T-helper 1 cell (primary cell): ENCODE measurements around the gene NAA38.

Experiments used
- DNase-seq, 5 donors: peaks; one replicate each; pipeline ENCODE4 v3.0.0-alpha.2; 2012 to 2020

NAA38 gene

GRCh38 chr17:7852262-7852670 is 5.1 kb downstream of the NAA38 start:
- DNase-seq: no peak

- DNase-seq: peak; percentile 92 to 97 (median 94)
Observed at GRCh38 chr17:7851438-7852261, 5.7 kb downstream of the NAA38 start.

- DNase-seq: no peak
Observed at GRCh38 chr17:7850701-7851437, 6.5 kb downstream of the NAA38 start.

- no peak for DNase-seq
Observed at GRCh38 chr17:7849751-7850504, 7.4 kb downstream of the NAA38 start.

- DNase-seq: no peak
Observed at GRCh38 chr17:7849130-7849750, 8.1 kb downstream of the NAA38 start.

GRCh38 chr17:7848739-7849129 is 8.6 kb downstream of the NAA38 start:
- DNase-seq: no peak

GRCh38 chr17:7848131-7848579 is 9.2 kb downstream of the NAA38 start:
- DNase-seq: no peak

GRCh38 chr17:7846765-7847661 is 10.3 kb downstream of the NAA38 start:
- DNase-seq: no peak

GRCh38 chr17:7846063-7846735 is 11.2 kb downstream of the NAA38 start:
- DNase-seq: no peak

- DNase-seq: no peak
Observed at GRCh38 chr17:7845359-7846062, 11.8 kb downstream of the NAA38 start.

- DNase-seq: peak; percentile 66 to 91 (median 74)
Observed at GRCh38 chr17:7844292-7845154, 12.8 kb downstream of the NAA38 start.

GRCh38 chr17:7843536-7844291 is 13.6 kb downstream of the NAA38 start:
- DNase-seq: peak; percentile 85 to 94 (median 89)

- DNase-seq: no peak
Observed at GRCh38 chr17:7843257-7843535, 14.2 kb downstream of the NAA38 start.

GRCh38 chr17:7842380-7843256 is 14.7 kb downstream of the NAA38 start:
- DNase-seq: peak; percentile 81 to 96 (median 95)

GRCh38 chr17:7841915-7842379 is 15.4 kb downstream of the NAA38 start:
- DNase-seq: peak; percentile 68 to 80 (median 79)

GRCh38 chr17:7841396-7841914 is 15.9 kb downstream of the NAA38 start:
- DNase-seq: peak; percentile 75 to 96 (median 92)

- no peak for DNase-seq
Observed at GRCh38 chr17:7840875-7841274, 16.5 kb downstream of the NAA38 start.
